Stimulated activated CD8-positive, alpha-beta memory T cell treated with anti-CD3 and anti-CD28 coated beads, Interleukin-2, amount 100 ng/mL, for 1 hour (primary cell): ENCODE data around the gene IQGAP1.
A peak's percentile ranks its signal among the peaks of the same experiment; 100 is the strongest.
"Not testable (repeated sequence)": the region's sequence is repeated elsewhere in the genome, so short reads cannot be mapped to it uniquely, and the experiment has no call there.

ENCODE experiments used
- DNase-seq, 2 donors: peaks; one replicate each; pipeline ENCODE4 v3.0.0-alpha.2; 2020; ENCODE audit warnings: low read depth in 2 of 2

Gene IQGAP1

GRCh38 chr15:90487186-90487585 lies 99.1 kb downstream of the IQGAP1 start:
- no peak for DNase-seq

GRCh38 chr15:90489514-90489913 lies 101.5 kb downstream of the IQGAP1 start:
- DNase-seq: no peak

- DNase-seq: no peak
Observed at GRCh38 chr15:90489944-90490343, 101.9 kb downstream of the IQGAP1 start.

- no peak for DNase-seq
Observed at GRCh38 chr15:90493647-90494046, 105.6 kb downstream of the IQGAP1 start.

GRCh38 chr15:90495067-90495466 lies 107.0 kb downstream of the IQGAP1 start:
- no peak for DNase-seq

GRCh38 chr15:90496791-90497190 lies 108.7 kb downstream of the IQGAP1 start:
- DNase-seq: no peak

- DNase-seq: no peak
Observed at GRCh38 chr15:90497376-90497775, 109.3 kb downstream of the IQGAP1 start.

- no peak for DNase-seq
Observed at GRCh38 chr15:90497912-90498311, 109.9 kb downstream of the IQGAP1 start.

GRCh38 chr15:90500171-90500570 lies 112.1 kb downstream of the IQGAP1 start:
- DNase-seq: no peak

GRCh38 chr15:90501898-90502297 lies 113.9 kb downstream of the IQGAP1 start:
- DNase-seq: no peak

- not testable (repeated sequence) for DNase-seq
Observed at GRCh38 chr15:90510781-90511180, 122.7 kb downstream of the IQGAP1 start.

GRCh38 chr15:90511211-90511618 lies 123.2 kb downstream of the IQGAP1 start:
- DNase-seq: not testable (repeated sequence)

- no peak for DNase-seq
Observed at GRCh38 chr15:90512276-90512675, 124.2 kb downstream of the IQGAP1 start.

GRCh38 chr15:90512981-90513380 lies 124.9 kb downstream of the IQGAP1 start:
- no peak for DNase-seq

- DNase-seq: no peak
Observed at GRCh38 chr15:90513448-90513847, 125.4 kb downstream of the IQGAP1 start.

- not testable (repeated sequence) for DNase-seq
Observed at GRCh38 chr15:90513893-90514292, 125.9 kb downstream of the IQGAP1 start.

GRCh38 chr15:90519688-90520087 lies 131.6 kb downstream of the IQGAP1 start:
- no peak for DNase-seq

GRCh38 chr15:90520365-90520764 lies 132.3 kb downstream of the IQGAP1 start:
- no peak for DNase-seq

GRCh38 chr15:90523373-90523772 lies 135.3 kb downstream of the IQGAP1 start:
- DNase-seq: no peak

- not testable (repeated sequence) for DNase-seq
Observed at GRCh38 chr15:90524018-90524803, 136.2 kb downstream of the IQGAP1 start.

GRCh38 chr15:90529011-90529370 lies 140.9 kb downstream of the IQGAP1 start:
- no peak for DNase-seq

GRCh38 chr15:90529371-90530249 lies 141.6 kb downstream of the IQGAP1 start, which contains the start of gene CRTC3:
TSS of gene CRTC3 (plus strand) at chr15:90529923. CDS start at chr15:90530072, 149 bp downstream.
- peak; percentile 16 to 19 for DNase-seq
